DMS79 (cell line): Measurements from ENCODE around the gene FAM13A.
A peak's percentile ranks its signal among the peaks of the same experiment; 100 is the strongest.
"Not testable (repeated sequence)": the region's sequence is repeated elsewhere in the genome, so short reads cannot be mapped to it uniquely, and the experiment has no call there.

Source experiments
- DNase-seq: peaks from one replicate; lab custom pipeline; 2025; lab: John Stamatoyannopoulos, UW

FAM13A gene

GRCh38 chr4:88900432-88900831 lies 156.6 kb downstream of the FAM13A start:
- DNase-seq = no peak

- DNase-seq = no peak
These were observed 159.2 kb downstream of the FAM13A start for GRCh38 chr4:88897752-88898151.

GRCh38 chr4:88897180-88897579 lies 159.8 kb downstream of the FAM13A start:
- DNase-seq = no peak

- no peak for DNase-seq
These were observed 163.0 kb downstream of the FAM13A start for GRCh38 chr4:88893961-88894360.

- no peak for DNase-seq
These were observed 164.3 kb downstream of the FAM13A start for GRCh38 chr4:88892646-88893045.

- no peak for DNase-seq
These were observed 165.3 kb downstream of the FAM13A start for GRCh38 chr4:88891636-88892035.

- not testable (repeated sequence) for DNase-seq
These were observed 169.6 kb downstream of the FAM13A start for GRCh38 chr4:88887409-88887808.

- no peak for DNase-seq
These were observed 175.8 kb downstream of the FAM13A start for GRCh38 chr4:88881227-88881569.

- DNase-seq = peak; percentile 93
These were observed 176.3 kb downstream of the FAM13A start for GRCh38 chr4:88880501-88881226.

GRCh38 chr4:88879991-88880390 lies 177.0 kb downstream of the FAM13A start:
- peak; percentile 24 for DNase-seq

- no peak for DNase-seq
These were observed 178.3 kb downstream of the FAM13A start for GRCh38 chr4:88878642-88879041.

- no peak for DNase-seq
These were observed 186.6 kb downstream of the FAM13A start for GRCh38 chr4:88870428-88870827.

- no peak for DNase-seq
These were observed 188.5 kb downstream of the FAM13A start for GRCh38 chr4:88868510-88868909.

GRCh38 chr4:88866862-88867550 lies 190.0 kb downstream of the FAM13A start:
- peak; percentile 56 for DNase-seq

GRCh38 chr4:88865466-88865865 lies 191.5 kb downstream of the FAM13A start:
- no peak for DNase-seq

- no peak for DNase-seq
These were observed 191.9 kb downstream of the FAM13A start for GRCh38 chr4:88865046-88865445.

- DNase-seq = no peak
These were observed 196.4 kb downstream of the FAM13A start for GRCh38 chr4:88860586-88860985.

GRCh38 chr4:88859191-88859812 lies 197.7 kb downstream of the FAM13A start:
- no peak for DNase-seq

GRCh38 chr4:88858752-88859151 lies 198.2 kb downstream of the FAM13A start:
- no peak for DNase-seq

- DNase-seq = no peak
These were observed 199.4 kb downstream of the FAM13A start for GRCh38 chr4:88857588-88857987.

- no peak for DNase-seq
These were observed 202.5 kb downstream of the FAM13A start for GRCh38 chr4:88854481-88854880.

- not testable (repeated sequence) for DNase-seq
These were observed 203.4 kb downstream of the FAM13A start for GRCh38 chr4:88853583-88853982.

- no peak for DNase-seq
These were observed 210.7 kb downstream of the FAM13A start for GRCh38 chr4:88846206-88846790.
